HepG2 (cell line): ENCODE data around the gene CGB5. TPM values are rescaled to one million over a fixed set of nuclear protein-coding genes. Genes with fewer than 3 reads are reported as not detected.
"Not testable (repeated sequence)": the region's sequence is repeated elsewhere in the genome, so short reads cannot be mapped to it uniquely, and the experiment has no call there.

ENCODE experiments used
- ATAC-seq: fragments of 200-7000 bp; cut with Tn5 transposase; 3 replicates; pipeline ENCODE4 v1.9.1; 2020; ENCODE audit warnings: mild to moderate bottlenecking, moderate library complexity
- BruUV-seq: library from RNA; stranded (reverse); fragments of 400-500 nt; replicated peaks from 2 replicates; lab custom pipeline; 2021; lab: Mats Ljungman, UMichigan
- CTCF ChIA-PET: fragments of 300-600 bp; formaldehyde crosslinking; extraction: SDS; loops from one replicate; lab custom pipeline; 2021; ENCODE audit warnings: low total read pairs, inconsistent platforms, low intra/inter-chr PET ratio; lab: Yijun Ruan, JAX
- POLR2A ChIA-PET: fragments of 350-600 bp; sonication (Branson Sonifier 250); formaldehyde crosslinking; loops from one replicate; lab custom pipeline; 2020; ENCODE audit warnings: antibody characterized with exemption, inconsistent platforms; lab: Yijun Ruan, JAX
- DNase-seq: peaks from one replicate; pipeline ENCODE4 v3.0.0-alpha.2; 2015; ENCODE audit warnings: low spot score
- FAIRE-seq: peaks from 3 replicates; lab custom pipeline; 2011; peaks lifted over from hg19 to GRCh38; lab: Jason Lieb, UNC
- H2AFZ ChIP-seq: one replicate; pipeline ENCODE4 v1.6.1; 2011; ENCODE audit warnings: low read length, inconsistent platforms
- H3K27ac ChIP-seq: fragments of 300-600 bp; 3 replicates; pipeline ENCODE4 v1.8.0; 2011; ENCODE audit warnings: mixed run types, mild to moderate bottlenecking, mixed read lengths, low read length, inconsistent platforms; ENCODE audit not compliant: insufficient read depth; ENCODE audit errors: extremely low read length
- H3K27me3 ChIP-seq, 2 experiments: fragments of 200-600 bp in 1 of 2; 2 replicates in 1 of 2; 3 replicates in 1 of 2; pipeline versions ENCODE4 v1.6.0 to v1.8.0; 2011; ENCODE audit warnings: low read length in 2 of 2, mild to moderate bottlenecking in 2 of 2, moderate library complexity in 2 of 2, inconsistent platforms in 1 of 2; ENCODE audit not compliant: insufficient read depth in 2 of 2, control insufficient read depth in 1 of 2
- H3K36me3 ChIP-seq, 2 experiments: fragments of 200-600 bp in 1 of 2; replicated peaks in 1 of 2; 2 replicates in 1 of 2; 3 replicates in 1 of 2; pipeline versions ENCODE4 v1.5.1 to v1.8.0; 2011; ENCODE audit warnings: low read length in 2 of 2, inconsistent platforms in 1 of 2; ENCODE audit not compliant: insufficient read depth in 2 of 2, control insufficient read depth in 1 of 2
- H3K4me1 ChIP-seq: 2 replicates; pipeline ENCODE4 v1.5.1; 2012; ENCODE audit warnings: low read length, inconsistent platforms; ENCODE audit not compliant: insufficient read depth
- H3K4me2 ChIP-seq: 2 replicates; pipeline ENCODE4 v1.6.0; 2011; ENCODE audit warnings: low read depth, low read length, inconsistent platforms
- H3K4me3 ChIP-seq, 3 experiments: fragments of 200-600 bp in 1 of 3; sonication (generic), shearing (Covaris generic) in 1 of 3; replicated peaks in 1 of 3; 2 replicates each; pipeline ENCODE4 v1.5.1; 2011 to 2016; ENCODE audit warnings: low read length in 3 of 3, inconsistent platforms in 2 of 3, low read depth in 2 of 3, mild to moderate bottlenecking in 2 of 3, control low read depth in 1 of 3, mixed read lengths in 1 of 3; ENCODE audit not compliant: insufficient read depth in 1 of 3
- H3K79me2 ChIP-seq: one replicate; pipeline ENCODE4 v1.6.1; 2011; ENCODE audit warnings: low read length, inconsistent platforms; ENCODE audit not compliant: insufficient read depth
- H3K9ac ChIP-seq: 2 replicates; pipeline ENCODE4 v1.6.0; 2011; ENCODE audit warnings: mild to moderate bottlenecking, low read depth, low read length, inconsistent platforms; ENCODE audit not compliant: insufficient read depth
- H3K9me3 ChIP-seq: 2 replicates; pipeline ENCODE4 v1.5.1; 2012; ENCODE audit warnings: mild to moderate bottlenecking, low read length
- H4K20me1 ChIP-seq: 2 replicates; pipeline ENCODE4 v1.6.0; 2011; ENCODE audit warnings: inconsistent platforms, mild to moderate bottlenecking, low read length, moderate library complexity; ENCODE audit not compliant: insufficient read depth
- CSRNP1 ChIP-seq: sonication (generic); formaldehyde crosslinking; IDR thresholded peaks from 2 replicates; pipeline ENCODE4 v1.8.1; 2023; ENCODE audit warnings: mild to moderate bottlenecking, missing genetic modification reagents
- FOXP1 ChIP-seq, 2 experiments: fragments of 450-650 bp in 1 of 2; IDR thresholded peaks; 2 replicates each; pipeline ENCODE4 v1.6.1; 2017 to 2018; ENCODE audit warnings: antibody characterized with exemption in 1 of 2
- MTF2 ChIP-seq: sonication (generic); formaldehyde crosslinking; IDR thresholded peaks from 2 replicates; pipeline ENCODE4 v1.5.0; 2020; ENCODE audit warnings: missing genetic modification reagents, borderline replicate concordance
- PITX1 ChIP-seq: sonication (generic); formaldehyde crosslinking; IDR thresholded peaks from 2 replicates; pipeline ENCODE4 v1.5.1; 2020; ENCODE audit warnings: mild to moderate bottlenecking, missing genetic modification reagents
- WGBS: methylation state at CpG from one replicate; pipeline ENCODE4 v1.1.6; 2017; ENCODE audit warnings: low lambda C conversion rate; 5-methylcytosine and 5-hydroxymethylcytosine counted together
- in situ Hi-C: cut with HindIII; loops from 2 replicates; pipeline ENCODE4 v1.10.0; 2017; ENCODE audit warnings: low pct_unique_long_range_greater_than_20kb; ENCODE audit not compliant: extremely low pct_ligation_motif_present
- intact Hi-C: fragments of 100-400 bp; cut with micrococcal nuclease; formaldehyde crosslinking; loops from one replicate; pipeline ENCODE4 v1.10.0; 2022; ENCODE audit not compliant: unreplicated experiment
- polyA plus RNA-seq, 8 experiments: library from polyadenylated mRNA; depleted of rRNA in 3 of 8; stranded (reverse) in 7 of 8; unstranded in 1 of 8; fragments of >200 nt; fragmentation: Illumina TruSeq in 4 of 8; extraction: Trizol in 4 of 8; gene quantifications; 2 replicates each; pipeline versions ENCODE4 v1.2.1 to v1.2.3, GENCODE V29; 2011 to 2016; ENCODE audit warnings: low read depth in 4 of 8, missing spikeins in 1 of 8, mixed read lengths in 1 of 8; ENCODE audit not compliant: insufficient read depth in 1 of 8
- total RNA-seq, 5 experiments: library from RNA; depleted of rRNA; stranded (reverse); fragments of >200 nt; fragmentation: Illumina TruSeq; extraction: Trizol; gene quantifications; 2 replicates each; pipeline ENCODE4 v1.2.3, GENCODE V29; 2016; ENCODE audit warnings: low read depth in 1 of 5
- TF ChIP-seq, protein P1 (sequence below): fragments of 450-650 bp; IDR thresholded peaks from 2 replicates; pipeline ENCODE4 v1.6.1; 2016
- TF ChIP-seq, protein P2 (sequence below): IDR thresholded peaks from 2 replicates; pipeline ENCODE4 v1.6.1; 2012; ENCODE audit warnings: low read length, improper control_type of control experiment

Gene CGB5
- total and polyA plus RNA-seq, 2 of the 13 experiments (the other 11 are each of a cell fraction or from before 2014, with no cell fraction given) = not detected

DNA sequence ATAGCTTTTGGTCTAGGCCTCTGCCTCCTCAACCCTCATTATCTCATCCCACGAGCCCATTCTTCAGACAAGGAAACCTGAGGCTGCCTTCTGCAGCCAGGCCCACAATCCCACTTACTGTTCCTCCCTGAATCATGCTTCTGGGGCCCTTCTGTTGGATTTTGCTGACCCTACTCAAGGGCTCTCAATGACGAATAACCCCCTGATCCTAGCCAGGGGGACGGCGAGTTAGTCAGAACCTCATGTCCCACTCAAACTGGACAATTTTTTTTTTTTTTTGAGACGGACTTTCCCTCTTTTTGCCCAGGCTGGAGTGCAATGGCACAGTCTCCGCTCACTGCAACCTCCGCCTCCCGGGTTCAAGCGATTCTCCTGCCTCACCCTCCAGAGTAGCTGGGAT is 21.5 kb upstream of the CGB5 start:
- 43% methylated on average over 9 of the region's 9 CpGs for WGBS

DNA sequence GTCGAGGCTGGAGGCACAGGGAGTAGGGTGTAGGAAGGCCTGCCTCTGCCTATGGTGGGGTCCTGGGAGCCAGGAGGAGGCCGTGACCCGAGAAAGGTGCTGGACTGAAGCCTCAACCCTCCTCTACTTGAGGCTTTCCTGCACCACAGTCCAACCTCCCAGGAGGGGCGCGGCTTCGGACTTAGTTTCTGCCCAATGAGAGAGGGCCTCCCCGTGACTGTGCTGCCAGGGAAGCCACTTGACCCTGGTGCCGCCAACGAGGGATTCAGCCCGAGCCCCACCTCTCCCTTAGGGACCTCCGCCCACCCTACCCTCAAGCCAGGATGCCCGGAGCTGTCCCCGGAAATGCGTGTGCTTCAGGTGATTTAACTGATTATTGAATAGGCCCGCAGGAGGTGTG is 19.4 kb upstream of the CGB5 start, which contains the start of gene CGB3:
Gene CGB3 (minus strand): TSS at position 101 of the 400 bp plus-strand sequence. CDS start 362 bp downstream, outside the sequence.
- BruUV-seq, DNase-seq, H3K27ac ChIP-seq, ATAC-seq, H2AFZ ChIP-seq, H3K4me2 ChIP-seq, in situ Hi-C loops, intact Hi-C loops, H3K9me3 ChIP-seq, H3K9ac ChIP-seq, H4K20me1 ChIP-seq, H3K4me3 ChIP-seq, H3K79me2 ChIP-seq, FAIRE-seq, POLR2A ChIA-PET, CTCF ChIA-PET, H3K36me3 ChIP-seq: not testable (repeated sequence)
- no CpG with 5 or more reads among the region's 15 CpGs for WGBS
- Histone ChIP-seq H3K4me1 (peaks cover 12% of the 10 kb centered on the region), H3K27me3 (peaks cover 0 to 23% of the 10 kb centered on the region in 2 experiments; a peak in 3 of 5 replicates)

More for the DNA sequence above, 21.5 kb upstream of the CGB5 start:
- intact Hi-C loops (no loop called here), in situ Hi-C loops (no loop called here)
- H3K4me1 ChIP-seq = peaks cover 27% of the 10 kb centered on the region
- H4K20me1 ChIP-seq = no peaks in the 10 kb centered on the region
- ATAC-seq (no peak), FAIRE-seq (no peak), DNase-seq (no peak)
- BruUV-seq = no TSS peak
- no peak overlapping the region for H3K4me2 ChIP-seq
- TF ChIP-seq PITX1 (CRISPR knock-in tag) (no peak), CSRNP1 (CRISPR knock-in tag) (no peak), FOXP1 (IDR thresholded peaks at IDR 0.05) (no peak), FOXP1 (CRISPR knock-in tag; IDR thresholded peaks at IDR 0.05) (no peak), MTF2 (no peak)
- TF ChIP-seq, protein P1, sequence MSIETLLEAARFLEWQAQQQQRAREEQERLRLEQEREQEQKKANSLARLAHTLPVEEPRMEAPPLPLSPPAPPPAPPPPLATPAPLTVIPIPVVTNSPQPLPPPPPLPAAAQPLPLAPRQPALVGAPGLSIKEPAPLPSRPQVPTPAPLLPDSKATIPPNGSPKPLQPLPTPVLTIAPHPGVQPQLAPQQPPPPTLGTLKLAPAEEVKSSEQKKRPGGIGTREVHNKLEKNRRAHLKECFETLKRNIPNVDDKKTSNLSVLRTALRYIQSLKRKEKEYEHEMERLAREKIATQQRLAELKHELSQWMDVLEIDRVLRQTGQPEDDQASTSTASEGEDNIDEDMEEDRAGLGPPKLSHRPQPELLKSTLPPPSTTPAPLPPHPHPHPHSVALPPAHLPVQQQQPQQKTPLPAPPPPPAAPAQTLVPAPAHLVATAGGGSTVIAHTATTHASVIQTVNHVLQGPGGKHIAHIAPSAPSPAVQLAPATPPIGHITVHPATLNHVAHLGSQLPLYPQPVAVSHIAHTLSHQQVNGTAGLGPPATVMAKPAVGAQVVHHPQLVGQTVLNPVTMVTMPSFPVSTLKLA = no peak
- TF ChIP-seq, protein P2, sequence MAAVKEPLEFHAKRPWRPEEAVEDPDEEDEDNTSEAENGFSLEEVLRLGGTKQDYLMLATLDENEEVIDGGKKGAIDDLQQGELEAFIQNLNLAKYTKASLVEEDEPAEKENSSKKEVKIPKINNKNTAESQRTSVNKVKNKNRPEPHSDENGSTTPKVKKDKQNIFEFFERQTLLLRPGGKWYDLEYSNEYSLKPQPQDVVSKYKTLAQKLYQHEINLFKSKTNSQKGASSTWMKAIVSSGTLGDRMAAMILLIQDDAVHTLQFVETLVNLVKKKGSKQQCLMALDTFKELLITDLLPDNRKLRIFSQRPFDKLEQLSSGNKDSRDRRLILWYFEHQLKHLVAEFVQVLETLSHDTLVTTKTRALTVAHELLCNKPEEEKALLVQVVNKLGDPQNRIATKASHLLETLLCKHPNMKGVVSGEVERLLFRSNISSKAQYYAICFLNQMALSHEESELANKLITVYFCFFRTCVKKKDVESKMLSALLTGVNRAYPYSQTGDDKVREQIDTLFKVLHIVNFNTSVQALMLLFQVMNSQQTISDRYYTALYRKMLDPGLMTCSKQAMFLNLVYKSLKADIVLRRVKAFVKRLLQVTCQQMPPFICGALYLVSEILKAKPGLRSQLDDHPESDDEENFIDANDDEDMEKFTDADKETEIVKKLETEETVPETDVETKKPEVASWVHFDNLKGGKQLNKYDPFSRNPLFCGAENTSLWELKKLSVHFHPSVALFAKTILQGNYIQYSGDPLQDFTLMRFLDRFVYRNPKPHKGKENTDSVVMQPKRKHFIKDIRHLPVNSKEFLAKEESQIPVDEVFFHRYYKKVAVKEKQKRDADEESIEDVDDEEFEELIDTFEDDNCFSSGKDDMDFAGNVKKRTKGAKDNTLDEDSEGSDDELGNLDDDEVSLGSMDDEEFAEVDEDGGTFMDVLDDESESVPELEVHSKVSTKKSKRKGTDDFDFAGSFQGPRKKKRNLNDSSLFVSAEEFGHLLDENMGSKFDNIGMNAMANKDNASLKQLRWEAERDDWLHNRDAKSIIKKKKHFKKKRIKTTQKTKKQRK = no peak
- H3K36me3 ChIP-seq = no peaks in the 10 kb centered on the region
- POLR2A ChIA-PET = no interaction called here
- no peak overlapping the region for H3K27ac ChIP-seq
- no peak overlapping the region for H2AFZ ChIP-seq
- H3K4me3 ChIP-seq = no peak overlapping the region
- no peak overlapping the region for H3K9ac ChIP-seq
- peaks cover 0 to 25% of the 10 kb centered on the region in 2 experiments; a peak in 3 of 5 replicates for H3K27me3 ChIP-seq
- no peaks in the 10 kb centered on the region for H3K79me2 ChIP-seq
- H3K9me3 ChIP-seq = no peaks in the 10 kb centered on the region
- CTCF ChIA-PET = no interaction called here
